Articular chondrocyte of knee joint (primary cell): ENCODE measurements around the gene CD9. TPM values are rescaled to one million over a fixed set of nuclear protein-coding genes. Genes with fewer than 3 reads are reported as not detected.

Experiments
- small RNA-seq: library from RNA; depleted of rRNA; stranded (forward); fragments of <200 nt; gene quantifications from one replicate; pipeline ENCODE3, GENCODE V24; 2012
- total RNA-seq: library from RNA; depleted of rRNA; stranded (reverse); fragments of >200 nt; gene quantifications from 2 replicates; pipeline ENCODE4 v1.2.3, GENCODE V29; 2012

CD9 gene
- total RNA-seq = 337 and 414 TPM in 2 replicates

GRCh38 chr12:6200256-6201212 lies at the start of gene CD9:
TSS of gene CD9 (plus strand) at chr12:6200400. CDS start at chr12:6200500, 100 bp downstream.

Small RNA genes lying within 50 kb of the gene (small RNA-seq; reads per million reads assigned to genes)
- not detected for gene ATP5MFP5
- gene RF00019 = not detected

Other genes with a start within 250 kb of the CD9 start
- 0.39 and 0.86 TPM in 2 replicates for gene VWF, start 75.7 kb upstream of the CD9 start, total RNA-seq
- gene PLEKHG6, start 110.3 kb downstream of the CD9 start, total RNA-seq = 0.11 TPM in 1 of 2 replicates, not detected in the other
- gene TNFRSF1A, start 141.7 kb downstream of the CD9 start, total RNA-seq = 327 and 342 TPM in 2 replicates
- 1.4 and 1.6 TPM in 2 replicates for gene SCNN1A, start 175.2 kb downstream of the CD9 start, total RNA-seq
- 98.3 and 132 TPM in 2 replicates for gene LTBR, start 183.8 kb downstream of the CD9 start, total RNA-seq
- 0.22 TPM in 1 of 2 replicates, not detected in the other for gene CD27, start 244.6 kb downstream of the CD9 start, total RNA-seq